G401 (cell line): Measurements from ENCODE around the gene MBNL2. TPM values are rescaled to one million over a fixed set of nuclear protein-coding genes. Genes with fewer than 3 reads are reported as not detected.

Experiments used
- DNase-seq: peaks from one replicate; pipeline ENCODE4 v3.0.0-alpha.2; 2015; ENCODE audit warnings: low spot score
- in situ Hi-C: cut with HindIII; loops from 2 replicates; pipeline ENCODE4 v1.10.0; 2016; ENCODE audit warnings: low sequenced_read_pairs, mixed read lengths
- total RNA-seq: library from RNA; depleted of rRNA; stranded (reverse); fragments of >200 nt; shearing (Covaris generic); gene quantifications from 2 replicates; pipeline ENCODE4 v1.2.3, GENCODE V29; 2014

The MBNL2 gene
- total RNA-seq, 1 experiment from 2014 or later, result 3.0 TPM

GRCh38 chr13:97353927-97354675, 132.0 kb downstream of the MBNL2 start:
- no peak for DNase-seq

GRCh38 chr13:97354808-97355207, 132.7 kb downstream of the MBNL2 start:
- in situ Hi-C loops, result no loop called here
- DNase-seq, result no peak

More at GRCh38 chr13:97353927-97354675, 132.0 kb downstream of the MBNL2 start:
- in situ Hi-C loops, result no loop called here

- no peak for DNase-seq
- in situ Hi-C loops, result no loop called here
Observed at GRCh38 chr13:97356592-97356991, 134.5 kb downstream of the MBNL2 start.

- in situ Hi-C loops, result no loop called here
- DNase-seq, result peak; percentile 79
Observed at GRCh38 chr13:97359181-97360057, 137.3 kb downstream of the MBNL2 start.

- DNase-seq, result no peak
- in situ Hi-C loops, result no loop called here
Observed at GRCh38 chr13:97360610-97361009, 138.5 kb downstream of the MBNL2 start.

GRCh38 chr13:97364031-97364430, 141.9 kb downstream of the MBNL2 start:
- DNase-seq, result no peak
- in situ Hi-C loops, result no loop called here

GRCh38 chr13:97364827-97365226, 142.7 kb downstream of the MBNL2 start:
- in situ Hi-C loops, result no loop called here
- no peak for DNase-seq

- in situ Hi-C loops, result no loop called here
- DNase-seq, result no peak
Observed at GRCh38 chr13:97366172-97366688, 144.1 kb downstream of the MBNL2 start.

GRCh38 chr13:97367016-97367822, 145.1 kb downstream of the MBNL2 start:
- in situ Hi-C loops, result no loop called here
- no peak for DNase-seq

GRCh38 chr13:97369261-97369893, 147.2 kb downstream of the MBNL2 start:
- in situ Hi-C loops, result no loop called here

GRCh38 chr13:97371486-97372109, 149.5 kb downstream of the MBNL2 start:
- peak; percentile 77 for DNase-seq
- in situ Hi-C loops, result no loop called here

More at GRCh38 chr13:97369261-97369893, 147.2 kb downstream of the MBNL2 start:
- DNase-seq, result no peak

- in situ Hi-C loops, result no loop called here
- no peak for DNase-seq
Observed at GRCh38 chr13:97372936-97373335, 150.8 kb downstream of the MBNL2 start.

GRCh38 chr13:97373787-97374186, 151.7 kb downstream of the MBNL2 start:
- in situ Hi-C loops, result no loop called here
- no peak for DNase-seq

- no peak for DNase-seq
- in situ Hi-C loops, result no loop called here
Observed at GRCh38 chr13:97376981-97377380, 154.8 kb downstream of the MBNL2 start.

GRCh38 chr13:97379386-97379785, 157.3 kb downstream of the MBNL2 start:
- no peak for DNase-seq
- in situ Hi-C loops, result no loop called here

- in situ Hi-C loops, result no loop called here
Observed at GRCh38 chr13:97380696-97381095, 158.6 kb downstream of the MBNL2 start.

GRCh38 chr13:97381189-97381588, 159.1 kb downstream of the MBNL2 start:
- in situ Hi-C loops, result no loop called here
- DNase-seq, result peak; percentile 32

More at GRCh38 chr13:97380696-97381095, 158.6 kb downstream of the MBNL2 start:
- peak; percentile 90 for DNase-seq

- DNase-seq, result no peak
- in situ Hi-C loops, result no loop called here
Observed at GRCh38 chr13:97382276-97382675, 160.1 kb downstream of the MBNL2 start.
